ENCODE measurements around the gene IRF9. TPM values are rescaled to one million over a fixed set of nuclear protein-coding genes. Genes with fewer than 3 reads are reported as not detected.
A peak's percentile ranks its signal among the peaks of the same experiment; 100 is the strongest.

Gene IRF9
- total and polyA plus RNA-seq, 2 of the 13 experiments (the other 11 are each of a cell fraction or from before 2014, with no cell fraction given) = 14.9 to 49.7 TPM

DNA sequence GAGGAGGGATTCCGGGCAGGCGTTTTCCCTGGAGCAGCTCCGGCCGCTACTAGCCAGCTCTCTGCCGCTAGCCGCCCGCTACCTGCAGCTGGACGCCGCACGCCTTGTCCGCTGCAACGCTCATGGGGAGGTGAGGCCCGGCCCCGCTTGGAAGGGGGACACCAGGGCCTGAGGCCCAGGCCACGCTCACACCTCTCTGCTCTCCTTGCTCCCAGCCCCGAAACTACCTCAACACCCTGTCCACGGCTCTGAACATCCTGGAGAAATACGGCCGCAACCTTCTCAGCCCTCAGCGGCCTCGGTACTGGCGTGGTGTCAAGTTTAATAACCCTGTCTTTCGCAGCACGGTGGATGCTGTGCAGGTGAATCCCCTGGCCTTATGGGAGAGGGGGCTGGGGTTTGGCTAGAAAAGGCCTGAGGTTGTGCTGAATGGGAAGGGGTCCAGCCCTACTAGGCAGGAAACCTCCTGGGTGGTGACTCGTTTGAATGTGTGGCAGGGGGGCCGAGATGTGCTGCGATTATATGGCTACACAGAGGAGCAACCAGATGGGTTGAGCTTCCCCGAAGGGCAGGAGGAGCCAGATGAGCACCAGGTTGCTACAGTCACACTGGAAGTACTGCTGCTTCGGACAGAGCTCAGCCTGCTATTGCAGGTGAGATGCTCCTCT, 13.2 kb upstream of the IRF9 start (continued):
- TF ChIP-seq, protein P1, sequence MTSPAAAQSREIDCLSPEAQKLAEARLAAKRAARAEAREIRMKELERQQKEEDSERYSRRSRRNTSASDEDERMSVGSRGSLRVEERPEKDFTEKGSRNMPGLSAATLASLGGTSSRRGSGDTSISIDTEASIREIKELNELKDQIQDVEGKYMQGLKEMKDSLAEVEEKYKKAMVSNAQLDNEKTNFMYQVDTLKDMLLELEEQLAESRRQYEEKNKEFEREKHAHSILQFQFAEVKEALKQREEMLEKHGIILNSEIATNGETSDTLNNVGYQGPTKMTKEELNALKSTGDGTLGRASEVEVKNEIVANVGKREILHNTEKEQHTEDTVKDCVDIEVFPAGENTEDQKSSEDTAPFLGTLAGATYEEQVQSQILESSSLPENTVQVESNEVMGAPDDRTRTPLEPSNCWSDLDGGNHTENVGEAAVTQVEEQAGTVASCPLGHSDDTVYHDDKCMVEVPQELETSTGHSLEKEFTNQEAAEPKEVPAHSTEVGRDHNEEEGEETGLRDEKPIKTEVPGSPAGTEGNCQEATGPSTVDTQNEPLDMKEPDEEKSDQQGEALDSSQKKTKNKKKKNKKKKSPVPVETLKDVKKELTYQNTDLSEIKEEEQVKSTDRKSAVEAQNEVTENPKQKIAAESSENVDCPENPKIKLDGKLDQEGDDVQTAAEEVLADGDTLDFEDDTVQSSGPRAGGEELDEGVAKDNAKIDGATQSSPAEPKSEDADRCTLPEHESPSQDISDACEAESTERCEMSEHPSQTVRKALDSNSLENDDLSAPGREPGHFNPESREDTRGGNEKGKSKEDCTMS (CRISPR knock-in tag; conservative IDR thresholded peaks at IDR 0.05) = no peak
- TF ChIP-seq NR3C1 (CRISPR knock-in tag; IDR thresholded peaks at IDR 0.05) (no peak), CBX1 (IDR thresholded peaks at IDR 0.05; ENCODE audit: low read depth) (no peak), ZFP36 (IDR thresholded peaks at IDR 0.05; ENCODE audit: borderline replicate concordance, low read depth, low read length, partially characterized antibody) (no peak), ZNF484 (CRISPR knock-in tag; IDR thresholded peaks at IDR 0.05; ENCODE audit: borderline replicate concordance, low read depth) (peak; percentile 83; the same call in 1 of the 2 replicates), ZNF224 (CRISPR knock-in tag; IDR thresholded peaks at IDR 0.05) (no peak), ZBTB38 (CRISPR knock-in tag; IDR thresholded peaks at IDR 0.05) (peak; percentile 19; the same call in 1 of the 2 replicates), PAX8 (CRISPR knock-in tag; IDR thresholded peaks at IDR 0.05; ENCODE audit: borderline replicate concordance) (peak; percentile 46; the same call in 1 of the 2 replicates), SALL1 (CRISPR knock-in tag; IDR thresholded peaks at IDR 0.05) (no peak), ERF (CRISPR knock-in tag; IDR thresholded peaks at IDR 0.05) (no peak), NFKB2 (CRISPR knock-in tag; IDR thresholded peaks at IDR 0.05; ENCODE audit: borderline replicate concordance) (peak; percentile 62; the same call in 1 of the 2 replicates), ZKSCAN1 (IDR thresholded peaks at IDR 0.05; ENCODE audit: low read length) (no peak), BRCA1 (CRISPR knock-in tag; IDR thresholded peaks at IDR 0.05) (no peak), MAFG (CRISPR knock-in tag; IDR thresholded peaks at IDR 0.05) (no peak), HNRNPLL (IDR thresholded peaks at IDR 0.05; ENCODE audit: low read depth, low read length, poor library complexity, severe bottlenecking) (no peak), HNRNPH1 (optimal IDR thresholded peaks at IDR 0.05; ENCODE audit: low read depth, low read length) (no peak), ZNF724P (CRISPR knock-in tag; IDR thresholded peaks at IDR 0.05; ENCODE audit: borderline replicate concordance) (peak; percentile 34; the same call in 1 of the 2 replicates), ZNF326 (CRISPR knock-in tag; IDR thresholded peaks at IDR 0.05; ENCODE audit: borderline replicate concordance) (no peak), ZNF431 (CRISPR knock-in tag; IDR thresholded peaks at IDR 0.05; ENCODE audit: borderline replicate concordance, low read depth) (no peak), ZNF274 (CRISPR knock-in tag; IDR thresholded peaks at IDR 0.05) (no peak; the same call in none of the 2 replicates), ZNF615 (CRISPR knock-in tag; IDR thresholded peaks at IDR 0.05; ENCODE audit: borderline replicate concordance) (no peak), RFX5 (IDR thresholded peaks at IDR 0.05; ENCODE audit: low read depth, low read length) (no peak), ZSCAN31 (CRISPR knock-in tag; IDR thresholded peaks at IDR 0.05; ENCODE audit: low read depth) (no peak)
- TF ChIP-seq, protein P2, sequence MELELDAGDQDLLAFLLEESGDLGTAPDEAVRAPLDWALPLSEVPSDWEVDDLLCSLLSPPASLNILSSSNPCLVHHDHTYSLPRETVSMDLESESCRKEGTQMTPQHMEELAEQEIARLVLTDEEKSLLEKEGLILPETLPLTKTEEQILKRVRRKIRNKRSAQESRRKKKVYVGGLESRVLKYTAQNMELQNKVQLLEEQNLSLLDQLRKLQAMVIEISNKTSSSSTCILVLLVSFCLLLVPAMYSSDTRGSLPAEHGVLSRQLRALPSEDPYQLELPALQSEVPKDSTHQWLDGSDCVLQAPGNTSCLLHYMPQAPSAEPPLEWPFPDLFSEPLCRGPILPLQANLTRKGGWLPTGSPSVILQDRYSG (CRISPR knock-in tag; IDR thresholded peaks at IDR 0.05) = no peak; the same call in 1 of the 2 replicates
- TF ChIP-seq, protein P3, sequence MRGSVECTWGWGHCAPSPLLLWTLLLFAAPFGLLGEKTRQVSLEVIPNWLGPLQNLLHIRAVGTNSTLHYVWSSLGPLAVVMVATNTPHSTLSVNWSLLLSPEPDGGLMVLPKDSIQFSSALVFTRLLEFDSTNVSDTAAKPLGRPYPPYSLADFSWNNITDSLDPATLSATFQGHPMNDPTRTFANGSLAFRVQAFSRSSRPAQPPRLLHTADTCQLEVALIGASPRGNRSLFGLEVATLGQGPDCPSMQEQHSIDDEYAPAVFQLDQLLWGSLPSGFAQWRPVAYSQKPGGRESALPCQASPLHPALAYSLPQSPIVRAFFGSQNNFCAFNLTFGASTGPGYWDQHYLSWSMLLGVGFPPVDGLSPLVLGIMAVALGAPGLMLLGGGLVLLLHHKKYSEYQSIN (CRISPR knock-in tag; IDR thresholded peaks at IDR 0.05; ENCODE audit: borderline replicate concordance) = no peak
- TF ChIP-seq, protein P4, sequence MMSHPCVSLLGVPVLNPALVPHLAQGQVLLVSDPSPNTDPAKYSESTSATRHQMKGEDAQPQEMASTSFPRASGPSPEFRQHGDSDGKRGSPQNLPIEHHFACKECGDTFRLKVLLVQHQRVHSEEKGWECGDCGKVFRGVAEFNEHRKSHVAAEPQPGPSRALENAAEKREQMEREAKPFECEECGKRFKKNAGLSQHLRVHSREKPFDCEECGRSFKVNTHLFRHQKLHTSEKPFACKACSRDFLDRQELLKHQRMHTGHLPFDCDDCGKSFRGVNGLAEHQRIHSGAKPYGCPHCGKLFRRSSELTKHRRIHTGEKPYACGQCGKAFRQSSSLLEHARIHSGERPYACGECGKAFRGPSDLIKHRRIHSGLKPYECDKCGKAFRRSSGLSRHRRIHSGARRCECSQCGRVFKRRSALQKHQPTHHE (CRISPR knock-in tag; IDR thresholded peaks at IDR 0.05; ENCODE audit: borderline replicate concordance) = no peak

All from HepG2 (cell line).